ENCODE data around the gene RUNX2.

RUNX2 gene

GRCh38 chr6:45574885-45575284 lies 246.8 kb downstream of the RUNX2 start:
- Histone ChIP-seq H3K4me2 (ENCODE audit: low read length) (no peak overlapping the region), H3K36me3 (ENCODE audit: insufficient read depth, low read length) (no peaks in the 10 kb centered on the region), H2AFZ (ENCODE audit: low read length) (no peak overlapping the region), H3K9me2 (ENCODE audit: low read depth, low read length) (no peaks in the 10 kb centered on the region), H3K79me2 (ENCODE audit: insufficient read depth, low read length) (no peaks in the 10 kb centered on the region), H3K27ac (ENCODE audit: low read depth, low read length, poor library complexity, severe bottlenecking) (no peak overlapping the region), H3K9me3 (ENCODE audit: low read length) (no peaks in the 10 kb centered on the region), H3K27me3 (ENCODE audit: insufficient read depth, low read length) (no peaks in the 10 kb centered on the region), H3K9ac (ENCODE audit: low read length) (no peak overlapping the region), H3F3A (ENCODE audit: insufficient read depth, low read length) (no peaks in the 10 kb centered on the region), H3K4me3 (ENCODE audit: low read depth, low read length, poor library complexity, severe bottlenecking) (no peak overlapping the region), H3K4me1 (ENCODE audit: insufficient read depth, low read length, severe bottlenecking) (no peaks in the 10 kb centered on the region), H4K20me1 (ENCODE audit: insufficient read depth, low read length) (no peaks in the 10 kb centered on the region)
- TF ChIP-seq CTCF (IDR thresholded peaks at IDR 0.05; ENCODE audit: low read length) (no peak), EZH2 (IDR thresholded peaks at IDR 0.05; ENCODE audit: borderline replicate concordance, low read length) (no peak)

- H3K4me3 ChIP-seq (ENCODE audit: low read depth, low read length, poor library complexity, severe bottlenecking) = no peak overlapping the region
- no peaks in the 10 kb centered on the region for H3K27me3 ChIP-seq (ENCODE audit: insufficient read depth, low read length)
- no peaks in the 10 kb centered on the region for H4K20me1 ChIP-seq (ENCODE audit: insufficient read depth, low read length)
- no peaks in the 10 kb centered on the region for H3K36me3 ChIP-seq (ENCODE audit: insufficient read depth, low read length)
- TF ChIP-seq EZH2 (IDR thresholded peaks at IDR 0.05; ENCODE audit: borderline replicate concordance, low read length) (no peak), CTCF (IDR thresholded peaks at IDR 0.05; ENCODE audit: low read length) (no peak)
- H3K9ac ChIP-seq (ENCODE audit: low read length) = no peak overlapping the region
- no peaks in the 10 kb centered on the region for H3K79me2 ChIP-seq (ENCODE audit: insufficient read depth, low read length)
- H3K4me2 ChIP-seq (ENCODE audit: low read length) = no peak overlapping the region
- H3F3A ChIP-seq (ENCODE audit: insufficient read depth, low read length) = no peaks in the 10 kb centered on the region
- H3K27ac ChIP-seq (ENCODE audit: low read depth, low read length, poor library complexity, severe bottlenecking) = no peak overlapping the region
- H3K9me3 ChIP-seq (ENCODE audit: low read length) = no peaks in the 10 kb centered on the region
- no peaks in the 10 kb centered on the region for H3K9me2 ChIP-seq (ENCODE audit: low read depth, low read length)
- no peak overlapping the region for H2AFZ ChIP-seq (ENCODE audit: low read length)
- no peaks in the 10 kb centered on the region for H3K4me1 ChIP-seq (ENCODE audit: insufficient read depth, low read length, severe bottlenecking)
Observed at GRCh38 chr6:45576648-45577624, 248.8 kb downstream of the RUNX2 start.

GRCh38 chr6:45577836-45578504 lies 249.8 kb downstream of the RUNX2 start:
- no peak overlapping the region for H2AFZ ChIP-seq (ENCODE audit: low read length)
- TF ChIP-seq EZH2 (IDR thresholded peaks at IDR 0.05; ENCODE audit: borderline replicate concordance, low read length) (no peak), CTCF (IDR thresholded peaks at IDR 0.05; ENCODE audit: low read length) (no peak)
- no peaks in the 10 kb centered on the region for H3K79me2 ChIP-seq (ENCODE audit: insufficient read depth, low read length)
- H3K9me3 ChIP-seq (ENCODE audit: low read length) = no peaks in the 10 kb centered on the region
- no peaks in the 10 kb centered on the region for H4K20me1 ChIP-seq (ENCODE audit: insufficient read depth, low read length)
- H3K4me2 ChIP-seq (ENCODE audit: low read length) = no peak overlapping the region
- no peak overlapping the region for H3K4me3 ChIP-seq (ENCODE audit: low read depth, low read length, poor library complexity, severe bottlenecking)
- no peaks in the 10 kb centered on the region for H3K36me3 ChIP-seq (ENCODE audit: insufficient read depth, low read length)
- no peaks in the 10 kb centered on the region for H3K4me1 ChIP-seq (ENCODE audit: insufficient read depth, low read length, severe bottlenecking)
- no peaks in the 10 kb centered on the region for H3F3A ChIP-seq (ENCODE audit: insufficient read depth, low read length)
- no peak overlapping the region for H3K9ac ChIP-seq (ENCODE audit: low read length)
- H3K9me2 ChIP-seq (ENCODE audit: low read depth, low read length) = no peaks in the 10 kb centered on the region; the same call in 1 of the 2 replicates
- no peaks in the 10 kb centered on the region for H3K27me3 ChIP-seq (ENCODE audit: insufficient read depth, low read length)
- no peak overlapping the region for H3K27ac ChIP-seq (ENCODE audit: low read depth, low read length, poor library complexity, severe bottlenecking)

Data from OCI-LY1 (cell line).